GM12874 (cell line): ENCODE measurements around the gene BDH1.

Source experiments
- CTCF ChIP-seq: IDR thresholded peaks from 2 replicates; pipeline ENCODE4 v1.5.1; 2011; ENCODE audit warnings: low read depth, mild to moderate bottlenecking, control low read depth, low read length, moderate library complexity; ENCODE audit not compliant: insufficient read depth

BDH1 gene

GRCh38 chr3:197555281-197556261, at the start of gene BDH1:
TSS of gene BDH1 (minus strand) at chr3:197555968. CDS start at chr3:197546443, 9,525 bp downstream.
- peak; percentile 29; the same call in 1 of the 2 replicates for TF ChIP-seq CTCF

- TF ChIP-seq CTCF: no peak
These were observed 47.7 kb upstream of the BDH1 start for GRCh38 chr3:197603317-197603933.

- TF ChIP-seq CTCF: no peak
These were observed 45.2 kb upstream of the BDH1 start for GRCh38 chr3:197600796-197601565.

- peak; percentile 94 for TF ChIP-seq CTCF
These were observed 43.5 kb upstream of the BDH1 start for GRCh38 chr3:197599089-197599765.

- TF ChIP-seq CTCF: no peak
These were observed 42.7 kb upstream of the BDH1 start for GRCh38 chr3:197598404-197598980.

GRCh38 chr3:197597335-197597734, 41.6 kb upstream of the BDH1 start:
- no peak for TF ChIP-seq CTCF
